Body of pancreas (tissue), 4 donors: ENCODE measurements around the gene ATP2C2.

Experiments
- CTCF ChIP-seq, 7 experiments: fragments of 450-650 bp in 4 of 7; fragments of 200-600 bp in 3 of 7; sonication (generic) in 3 of 7; IDR thresholded peaks; one replicate each; pipeline ENCODE4 v1.5.1; 2016 to 2019; ENCODE audit warnings: antibody characterized with exemption in 7 of 7
- POLR2A ChIP-seq, 3 donors: fragments of 450-650 bp; IDR thresholded peaks; one replicate each; pipeline ENCODE4 v1.6.1; 2016; ENCODE audit warnings: antibody characterized with exemption in 3 of 3, mild to moderate bottlenecking in 2 of 3

DNA sequence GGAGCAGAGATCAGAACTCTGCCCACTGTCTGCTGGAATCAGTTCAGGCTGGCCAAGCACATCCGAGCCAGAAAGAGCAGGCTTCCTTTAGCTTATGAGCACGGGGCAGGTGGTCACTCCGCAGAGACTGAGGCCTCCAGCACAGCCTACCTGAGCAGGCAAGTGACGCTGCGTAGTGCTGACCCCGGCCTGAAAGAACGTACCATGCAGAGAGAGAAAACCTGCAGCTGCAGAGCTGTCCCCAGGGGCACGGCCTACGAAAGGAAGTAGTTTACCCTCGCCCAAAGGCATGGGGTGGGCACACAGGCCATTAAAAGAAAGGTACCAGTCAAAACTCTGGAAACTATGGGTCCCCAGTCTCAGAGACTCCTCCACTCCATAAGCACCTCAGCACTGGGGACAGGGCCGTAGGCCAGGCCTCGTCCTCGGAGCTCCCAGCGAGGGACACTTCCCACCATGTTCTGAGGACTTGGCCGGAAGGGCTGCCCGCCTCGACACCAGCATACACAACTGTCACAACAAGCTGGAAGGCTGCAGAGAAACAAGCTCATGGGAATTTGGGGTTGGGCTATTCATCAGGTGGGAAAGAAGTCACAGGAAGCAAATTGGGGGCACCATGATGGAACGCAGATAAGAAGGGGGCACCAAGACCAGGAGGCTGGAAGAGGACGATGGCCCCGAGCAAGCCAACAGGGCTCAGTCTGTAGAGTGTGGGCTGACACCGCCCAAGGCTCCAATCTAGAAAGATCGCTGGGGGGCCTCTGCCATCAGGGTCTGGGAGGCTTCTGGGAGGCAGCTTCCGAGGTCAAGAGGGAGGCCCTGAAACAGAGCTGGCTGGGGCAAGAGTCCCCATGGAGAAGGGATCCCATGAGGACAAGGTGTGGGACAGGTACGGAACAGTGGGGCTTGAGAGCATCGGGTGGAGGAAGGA, 114.9 kb downstream of the ATP2C2 start:
- TF ChIP-seq POLR2A (IDR thresholded peaks at IDR 0.05) (no peak), CTCF (IDR thresholded peaks at IDR 0.05) (no peak)
